T-cell (primary cell): Measurements from ENCODE around the gene DBH. TPM values are rescaled to one million over a fixed set of nuclear protein-coding genes. Genes with fewer than 3 reads are reported as not detected.

ENCODE experiments used
- ATAC-seq, 4 experiments: fragments of 200-7000 bp in 3 of 4; fragments of 150-1000 bp in 1 of 4; cut with Tn5 transposase; replicated peaks in 1 of 4; 1 replicate in 3 of 4; 2 replicates in 1 of 4; pipeline ENCODE4 v1.10.0; 2021; ENCODE audit warnings: moderate library complexity in 3 of 4, mild to moderate bottlenecking in 2 of 4, moderate number of reproducible peaks in 1 of 4
- CTCF ChIA-PET, 2 donors: fragments of 300-600 bp; sonication (Branson Sonifier 250); formaldehyde crosslinking; loops; one replicate each; lab custom pipeline; 2022; ENCODE audit warnings: antibody characterized with exemption in 2 of 2; lab: Charles Lee
- POLR2A ChIA-PET, 2 donors: fragments of 300-600 bp; sonication (Branson Sonifier 250); formaldehyde crosslinking; loops; one replicate each; lab custom pipeline; 2022; ENCODE audit warnings: antibody characterized with exemption in 2 of 2; lab: Charles Lee
- DNase-seq, 35 experiments: peaks; one replicate each; pipeline versions ENCODE4 v3.0.0 to v3.0.0-alpha.2; 2013 to 2023
- H3K27ac ChIP-seq: one replicate; pipeline ENCODE4 v1.5.1; 2013; ENCODE audit warnings: low read length
- H3K27me3 ChIP-seq, 2 experiments: replicated peaks in 1 of 2; 1 replicate in 1 of 2; 2 replicates in 1 of 2; pipeline versions ENCODE4 v1.6.1 to v1.7.0; 2013; ENCODE audit warnings: low read length in 1 of 2, mixed read lengths in 1 of 2; ENCODE audit not compliant: control insufficient read depth in 2 of 2, insufficient read depth in 2 of 2; ENCODE audit errors: extremely low read depth in 1 of 2
- H3K36me3 ChIP-seq, 2 donors: 1 replicate in 1 of 2; 2 replicates in 1 of 2; pipeline versions ENCODE4 v1.6.1 to v1.7.0; 2013; ENCODE audit warnings: low read length in 1 of 2; ENCODE audit not compliant: control insufficient read depth in 2 of 2, insufficient read depth in 1 of 2; ENCODE audit errors: extremely low read depth in 1 of 2
- H3K4me1 ChIP-seq, 2 experiments: 1 replicate in 1 of 2; 2 replicates in 1 of 2; pipeline versions ENCODE4 v1.6.1 to v1.7.0; 2013; ENCODE audit warnings: low read length in 2 of 2, mixed read lengths in 1 of 2; ENCODE audit not compliant: insufficient read depth in 2 of 2, control insufficient read depth in 1 of 2; ENCODE audit errors: extremely low read depth in 1 of 2
- H3K4me3 ChIP-seq, 2 donors: 1 replicate in 1 of 2; 2 replicates in 1 of 2; pipeline versions ENCODE4 v1.5.1 to v1.7.0; 2013; ENCODE audit warnings: mild to moderate bottlenecking in 2 of 2, low read length in 1 of 2, moderate library complexity in 1 of 2; ENCODE audit not compliant: control insufficient read depth in 1 of 2; ENCODE audit errors: extremely low read depth in 1 of 2
- H3K9me3 ChIP-seq: 2 replicates; pipeline ENCODE4 v1.7.0; 2013
- H3K27ac Mint-ChIP-seq, 2 donors: one replicate each; pipeline ENCODE4 v1.8.0; 2020 to 2021; ENCODE audit warnings: mild to moderate bottlenecking in 2 of 2, mixed read lengths in 2 of 2
- H3K27me3 Mint-ChIP-seq, 2 donors: one replicate each; pipeline ENCODE4 v1.8.0; 2021 to 2022; ENCODE audit warnings: mixed read lengths in 2 of 2
- H3K36me3 Mint-ChIP-seq: one replicate; pipeline ENCODE4 v1.8.0; 2021; ENCODE audit warnings: mixed read lengths
- H3K4me1 Mint-ChIP-seq, 3 donors: one replicate each; pipeline ENCODE4 v1.8.0; 2020 to 2022; ENCODE audit warnings: mixed read lengths in 3 of 3, mild to moderate bottlenecking in 1 of 3
- H3K4me3 Mint-ChIP-seq, 3 donors: one replicate each; pipeline ENCODE4 v1.8.0; 2020 to 2022; ENCODE audit warnings: mild to moderate bottlenecking in 3 of 3, mixed read lengths in 3 of 3, moderate library complexity in 3 of 3
- H3K9me3 Mint-ChIP-seq, 3 donors: one replicate each; pipeline ENCODE4 v1.8.0; 2020 to 2022; ENCODE audit warnings: mixed read lengths in 3 of 3
- WGBS: methylation state at CpG from one replicate; pipeline ENCODE4 v1.1.5; 2013; ENCODE audit warnings: missing lambda C conversion rate; ENCODE audit not compliant: insufficient coverage; 5-methylcytosine and 5-hydroxymethylcytosine counted together
- total RNA-seq, 35 experiments: library from RNA in 6 of 35; stranded (reverse) in 6 of 35; fragments of 120-200 nt in 1 of 35; gene quantifications; one replicate each; pipeline versions ENCODE4 v1.2.1 to v1.2.4 and lab custom pipeline; 2013 to 2026

Gene DBH
- total RNA-seq, result under 1 TPM; 0.26 to 0.82 (median 0.32) TPM
- not detected for total RNA-seq (2013)
- total RNA-seq (lab: John Stamatoyannopoulos, UW), result 0 to 3.6 (median 0.52) reads per million in 29 experiments

GRCh38 chr9:133635533-133636531 is at the start of gene DBH:
DBH (plus strand) TSS chr9:133636363; CDS start chr9:133636372, 9 bp downstream.
- ATAC-seq, result no peak
- no peaks in the 10 kb centered on the region for H3K36me3 Mint-ChIP-seq
- no peak for DNase-seq
- H3K9me3 ChIP-seq, result no peaks in the 10 kb centered on the region
- H3K27me3 ChIP-seq, result peaks cover 0 to 25% of the 10 kb centered on the region in 2 experiments
- POLR2A ChIA-PET, result no interaction called here
- H3K4me1 Mint-ChIP-seq, result peaks cover 0 to 3% (median 0%) of the 10 kb centered on the region in 3 donors
- H3K27ac Mint-ChIP-seq, result no peak within 1 kb of the TSS
- no peaks in the 10 kb centered on the region for H3K36me3 ChIP-seq
- H3K27ac ChIP-seq, result no peak within 1 kb of the TSS
- CTCF ChIA-PET, result no interaction called here
- no peak within 1 kb of the TSS for H3K4me3 Mint-ChIP-seq
- no peak within 1 kb of the TSS for H3K4me3 ChIP-seq
- H3K27me3 Mint-ChIP-seq, result no peaks in the 10 kb centered on the region
- WGBS, result 91% methylated on average over 19 of the region's 24 CpGs
- H3K9me3 Mint-ChIP-seq, result no peaks in the 10 kb centered on the region
- H3K4me1 ChIP-seq, result no peaks in the 10 kb centered on the region

GRCh38 chr9:133587051-133587450 is 49.1 kb upstream of the DBH start:
- H3K4me1 Mint-ChIP-seq, result peaks cover 7 to 9% (median 8%) of the 10 kb centered on the region in 3 donors
- H3K27me3 Mint-ChIP-seq, result peaks cover 17 to 33% of the 10 kb centered on the region in 2 donors
- Histone ChIP-seq H3K4me3 (no peak overlapping the region), H3K36me3 (no peaks in the 10 kb centered on the region), H3K9me3 (no peaks in the 10 kb centered on the region), H3K27me3 (peaks cover 0 to 78% of the 10 kb centered on the region in 2 experiments), H3K27ac (no peak overlapping the region), H3K4me1 (peaks cover 5 to 16% of the 10 kb centered on the region in 2 experiments)
- H3K36me3 Mint-ChIP-seq, result no peaks in the 10 kb centered on the region
- H3K27ac Mint-ChIP-seq, result no peak overlapping the region
- DNase-seq, result no peak
- H3K9me3 Mint-ChIP-seq, result no peaks in the 10 kb centered on the region
- ChIA-PET POLR2A (no interaction called here), CTCF (no interaction called here)
- H3K4me3 Mint-ChIP-seq, result no peak overlapping the region
- 98% methylated on average over 6 of the region's 8 CpGs for WGBS
- ATAC-seq, result no peak

GRCh38 chr9:133587466-133587865 is 48.7 kb upstream of the DBH start:
- H3K4me1 Mint-ChIP-seq, result peaks cover 7 to 9% (median 8%) of the 10 kb centered on the region in 3 donors
- peaks cover 0 to 73% of the 10 kb centered on the region in 2 experiments for H3K27me3 ChIP-seq
- no peaks in the 10 kb centered on the region for H3K36me3 Mint-ChIP-seq
- peaks cover 5 to 16% of the 10 kb centered on the region in 2 experiments for H3K4me1 ChIP-seq
- H3K27me3 Mint-ChIP-seq, result peaks cover 14 to 29% of the 10 kb centered on the region in 2 donors
- DNase-seq (no peak), ATAC-seq (no peak)
- no peaks in the 10 kb centered on the region for H3K9me3 Mint-ChIP-seq
- H3K4me3 ChIP-seq, result no peak overlapping the region
- POLR2A ChIA-PET, result no interaction called here
- 100% methylated on average over 2 of the region's 6 CpGs for WGBS
- CTCF ChIA-PET, result no interaction called here
- H3K4me3 Mint-ChIP-seq, result no peak overlapping the region
- no peaks in the 10 kb centered on the region for H3K36me3 ChIP-seq
- H3K27ac ChIP-seq, result no peak overlapping the region
- H3K27ac Mint-ChIP-seq, result no peak overlapping the region
- H3K9me3 ChIP-seq, result no peaks in the 10 kb centered on the region

GRCh38 chr9:133589454-133590227 is 46.5 kb upstream of the DBH start:
- Histone ChIP-seq H3K4me3 (no peak overlapping the region), H3K36me3 (no peaks in the 10 kb centered on the region), H3K4me1 (peaks cover 5 to 14% of the 10 kb centered on the region in 2 experiments), H3K27ac (no peak overlapping the region), H3K9me3 (no peaks in the 10 kb centered on the region), H3K27me3 (peaks cover 0 to 66% of the 10 kb centered on the region in 2 experiments)
- DNase-seq, result peak in 25 of 35 experiments; percentile 6 to 64 (median 21)
- Mint-ChIP-seq H3K27me3 (peaks cover 4 to 17% of the 10 kb centered on the region in 2 donors), H3K27ac (no peak overlapping the region), H3K9me3 (no peaks in the 10 kb centered on the region), H3K4me3 (no peak overlapping the region), H3K36me3 (no peaks in the 10 kb centered on the region), H3K4me1 (peaks cover under 1 to 6% (median 5%) of the 10 kb centered on the region in 3 donors)
- ChIA-PET POLR2A (no interaction called here), CTCF (interaction anchor here in 1 of 2 donors (1.7 kb wide), 1 partner anchor 16 kb away, joined by 3 read pairs; no protein-coding TSS in a partner anchor)
- no peak for ATAC-seq
- 52% methylated on average over 13 of the region's 19 CpGs for WGBS

- H3K9me3 Mint-ChIP-seq, result no peaks in the 10 kb centered on the region
- ChIA-PET CTCF (interaction anchor here in 1 of 2 donors (0.6 to 1.7 kb wide), 2 partner anchors 15 to 426 kb away, joined by 3 read pairs; no protein-coding TSS in a partner anchor), POLR2A (no interaction called here)
- DNase-seq (no peak), ATAC-seq (no peak)
- WGBS, result 81% methylated on average over 19 of the region's 20 CpGs
- H3K4me1 Mint-ChIP-seq, result peaks cover 0 to 3% (median 3%) of the 10 kb centered on the region in 3 donors
- no peak overlapping the region for H3K27ac ChIP-seq
- H3K27me3 ChIP-seq, result peaks cover 0 to 66% of the 10 kb centered on the region in 2 experiments
- no peak overlapping the region for H3K4me3 ChIP-seq
- peaks cover 2 to 12% of the 10 kb centered on the region in 2 donors for H3K27me3 Mint-ChIP-seq
- H3K4me1 ChIP-seq, result peaks cover 3 to 7% of the 10 kb centered on the region in 2 experiments
- H3K36me3 ChIP-seq, result no peaks in the 10 kb centered on the region
- H3K27ac Mint-ChIP-seq, result no peak overlapping the region
- no peak overlapping the region for H3K4me3 Mint-ChIP-seq
- H3K9me3 ChIP-seq, result no peaks in the 10 kb centered on the region
- H3K36me3 Mint-ChIP-seq, result no peaks in the 10 kb centered on the region
These were observed 45.8 kb upstream of the DBH start for GRCh38 chr9:133590231-133590855.
